GM12874 (cell line): Measurements from ENCODE around the gene SSBP2.

Experiments
- CTCF ChIP-seq: IDR thresholded peaks from 2 replicates; pipeline ENCODE4 v1.5.1; 2011; ENCODE audit warnings: low read depth, mild to moderate bottlenecking, control low read depth, low read length, moderate library complexity; ENCODE audit not compliant: insufficient read depth

SSBP2 gene

GRCh38 chr5:81418606-81419005, 332.3 kb downstream of the SSBP2 start:
- TF ChIP-seq CTCF: no peak

DNA sequence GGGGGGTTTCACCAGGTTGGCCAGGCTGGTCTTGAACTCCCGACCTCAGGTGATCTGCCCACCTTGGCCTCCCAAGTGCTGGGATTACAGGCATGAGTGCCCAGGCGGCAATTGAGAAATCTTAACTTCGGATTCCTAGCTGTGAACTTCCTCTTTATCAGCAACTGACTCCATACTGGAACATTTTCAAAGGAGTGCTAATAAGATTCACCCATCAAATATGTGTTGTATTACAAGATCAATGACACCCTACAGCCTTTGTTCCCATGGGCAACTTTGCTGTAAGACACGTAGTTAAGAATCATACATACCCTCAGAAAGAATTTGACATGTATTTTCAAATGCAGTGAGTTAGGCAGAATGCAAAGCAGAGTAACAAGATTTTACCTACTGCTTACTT, 333.8 kb downstream of the SSBP2 start:
- no peak for TF ChIP-seq CTCF

- TF ChIP-seq CTCF: no peak
Measured at GRCh38 chr5:81409896-81410295, 341.0 kb downstream of the SSBP2 start.

- TF ChIP-seq CTCF: no peak
Measured at GRCh38 chr5:81409361-81409760, 341.5 kb downstream of the SSBP2 start.

- no peak for TF ChIP-seq CTCF
Measured at GRCh38 chr5:81408496-81408895, 342.4 kb downstream of the SSBP2 start.

- no peak for TF ChIP-seq CTCF
Measured at GRCh38 chr5:81405126-81405891, 345.6 kb downstream of the SSBP2 start.

- TF ChIP-seq CTCF: no peak
Measured at GRCh38 chr5:81402192-81402930, 348.5 kb downstream of the SSBP2 start.
